GM23338 (cell line): Measurements from ENCODE around the gene ALDH18A1. TPM values are rescaled to one million over a fixed set of nuclear protein-coding genes. Genes with fewer than 3 reads are reported as not detected.
A peak's percentile ranks its signal among the peaks of the same experiment; 100 is the strongest.

ENCODE experiments used
- ATAC-seq: fragments of 200-7000 bp; cut with Tn5 transposase; 3 replicates; pipeline ENCODE4 v1.9.1; 2020
- DNase-seq: peaks from one replicate; pipeline ENCODE4 v3.0.0-alpha.2; 2015; ENCODE audit warnings: low spot score
- H2AFZ ChIP-seq: fragments of 200-600 bp; sonication (generic); 2 replicates; pipeline ENCODE4 v1.8.0; 2016; ENCODE audit warnings: antibody characterized with exemption, mild to moderate bottlenecking, moderate library complexity
- H3F3A ChIP-seq: fragments of 200-600 bp; sonication (generic); replicated peaks from 2 replicates; pipeline ENCODE4 v1.8.0; 2017; ENCODE audit warnings: antibody characterized with exemption, mixed run types, low read depth
- H3K27ac ChIP-seq: fragments of 200-600 bp; sonication (generic); 2 replicates; pipeline ENCODE4 v1.6.1; 2016; ENCODE audit warnings: low read depth
- H3K27me3 ChIP-seq: fragments of 200-600 bp; sonication (generic); 2 replicates; pipeline ENCODE4 v1.8.0; 2016; ENCODE audit warnings: mild to moderate bottlenecking, mixed run types, moderate library complexity; ENCODE audit not compliant: insufficient read depth
- H3K36me3 ChIP-seq: fragments of 200-600 bp; sonication (generic); 2 replicates; pipeline ENCODE4 v1.8.0; 2016; ENCODE audit warnings: mild to moderate bottlenecking; ENCODE audit not compliant: insufficient read depth
- H3K4me1 ChIP-seq: fragments of 200-600 bp; sonication (generic); 2 replicates; pipeline ENCODE4 v1.8.0; 2016; ENCODE audit warnings: mild to moderate bottlenecking, moderate library complexity; ENCODE audit not compliant: insufficient read depth
- H3K4me2 ChIP-seq: fragments of 200-600 bp; sonication (generic); 2 replicates; pipeline ENCODE4 v1.7.1; 2017; ENCODE audit warnings: mixed run types
- H3K4me3 ChIP-seq: fragments of 200-600 bp; sonication (generic); 2 replicates; pipeline ENCODE4 v1.6.1; 2016; ENCODE audit warnings: mixed run types
- H3K79me2 ChIP-seq: fragments of 200-600 bp; sonication (generic); replicated peaks from 2 replicates; pipeline ENCODE4 v1.8.0; 2017; ENCODE audit warnings: mild to moderate bottlenecking; ENCODE audit not compliant: insufficient read depth
- H3K9me2 ChIP-seq: fragments of 200-600 bp; sonication (generic); 2 replicates; pipeline ENCODE4 v1.8.0; 2017; ENCODE audit not compliant: insufficient read depth
- H4K20me1 ChIP-seq: fragments of 200-600 bp; sonication (generic); replicated peaks from 2 replicates; pipeline ENCODE4 v1.8.0; 2017; ENCODE audit warnings: mild to moderate bottlenecking; ENCODE audit not compliant: insufficient read depth
- H3K27ac Mint-ChIP-seq: 2 replicates; pipeline ENCODE4 v1.8.0; 2020; ENCODE audit warnings: inconsistent platforms, mild to moderate bottlenecking, moderate library complexity, mixed read lengths
- H3K27me3 Mint-ChIP-seq: 3 replicates; pipeline ENCODE4 v1.8.0; 2022; ENCODE audit warnings: low read depth, mild to moderate bottlenecking, moderate library complexity, mixed read lengths, inconsistent platforms; ENCODE audit not compliant: insufficient read depth, poor library complexity
- H3K36me3 Mint-ChIP-seq: 3 replicates; pipeline ENCODE4 v1.8.0; 2021; ENCODE audit warnings: low read depth, mild to moderate bottlenecking, inconsistent platforms, moderate library complexity, mixed read lengths
- H3K4me1 Mint-ChIP-seq: 3 replicates; pipeline ENCODE4 v1.8.0; 2020; ENCODE audit warnings: mild to moderate bottlenecking, inconsistent platforms, mixed read lengths
- H3K4me3 Mint-ChIP-seq: 3 replicates; pipeline ENCODE4 v1.8.0; 2021; ENCODE audit warnings: moderate library complexity, mild to moderate bottlenecking, inconsistent platforms, mixed read lengths
- H3K9me3 Mint-ChIP-seq: 3 replicates; pipeline ENCODE4 v1.8.0; 2020; ENCODE audit warnings: moderate library complexity, mild to moderate bottlenecking, inconsistent platforms, mixed read lengths
- EZH2 ChIP-seq: fragments of 200-600 bp; sonication (generic); IDR thresholded peaks from one replicate; pipeline ENCODE4 v1.8.0; 2017; ENCODE audit warnings: antibody characterized with exemption, mild to moderate bottlenecking, low read depth; ENCODE audit not compliant: unreplicated experiment
- JUNB ChIP-seq: IDR thresholded peaks from one replicate; pipeline ENCODE4 v1.6.1; 2016; ENCODE audit warnings: antibody characterized with exemption; ENCODE audit not compliant: unreplicated experiment
- NANOG ChIP-seq: IDR thresholded peaks from 2 replicates; pipeline ENCODE4 v1.6.1; 2016; ENCODE audit warnings: antibody characterized with exemption, borderline replicate concordance
- ZNF114 ChIP-seq: fragments of 250-450 bp; sonication (Bioruptor Pico); IDR thresholded peaks from 2 replicates; pipeline ENCODE4 v1.5.0; 2020; ENCODE audit warnings: mild to moderate bottlenecking, moderate library complexity
- ZNF331 ChIP-seq: fragments of 250-450 bp; sonication (Bioruptor Pico); IDR thresholded peaks from 2 replicates; pipeline ENCODE4 v1.5.0; 2020; ENCODE audit warnings: low read depth, mild to moderate bottlenecking, moderate library complexity
- ZNF462 ChIP-seq: fragments of 250-450 bp; sonication (Bioruptor Pico); IDR thresholded peaks from 2 replicates; pipeline ENCODE4 v1.5.0; 2020; ENCODE audit warnings: mild to moderate bottlenecking, moderate library complexity
- polyA plus RNA-seq: library from polyadenylated mRNA; unstranded; fragments of >200 nt; fragmentation: Nextera tagmentation; extraction: Ambion mirVana; gene quantifications from 2 replicates; pipeline ENCODE4 v1.2.1, GENCODE V29; 2016
- total RNA-seq: library from RNA; depleted of rRNA; stranded (reverse); fragments of >200 nt; shearing (Covaris generic); gene quantifications from 2 replicates; pipeline ENCODE4 v1.2.3, GENCODE V29; 2014; rRNA removed
- TF ChIP-seq, protein P1 (sequence below), 2 experiments: fragments of 200-600 bp in 1 of 2; sonication (generic) in 1 of 2; conservative IDR thresholded peaks; 2 replicates each; pipeline versions ENCODE4 v1.5.1 to v1.6.1; 2016 to 2017; ENCODE audit warnings: antibody characterized with exemption in 2 of 2, low read depth in 2 of 2, mild to moderate bottlenecking in 2 of 2, moderate library complexity in 1 of 2

Gene ALDH18A1
- total and polyA plus RNA-seq, 2 experiments from 2014 or later: 35.1 to 117 TPM

GRCh38 chr10:95556994-95557767, 99.3 kb downstream of the ALDH18A1 start:
- H3K9me3 Mint-ChIP-seq: peaks cover 3% of the 10 kb centered on the region; the same call in 2 of the 3 replicates
- Histone ChIP-seq H3K4me2 (peak overlapping the region; percentile 43; the same call in 1 of the 2 replicates), H2AFZ (no peak overlapping the region), H4K20me1 (peaks cover 18% of the 10 kb centered on the region), H3F3A (peaks cover 11% of the 10 kb centered on the region; the same call in 1 of the 2 replicates), H3K4me3 (no peak overlapping the region), H3K27me3 (peaks cover 4% of the 10 kb centered on the region; the same call in 1 of the 2 replicates), H3K79me2 (peaks cover 68% of the 10 kb centered on the region), H3K27ac (no peak overlapping the region), H3K9me2 (no peaks in the 10 kb centered on the region), H3K36me3 (0 out of 2 replicates have a peak, but pooled peaks cover 4% of the 10 kb centered on the region), H3K4me1 (peaks cover 56% of the 10 kb centered on the region)
- H3K4me3 Mint-ChIP-seq: no peak overlapping the region; the same call in 2 of the 3 replicates
- ATAC-seq: no peak
- peaks cover 15% of the 10 kb centered on the region for H3K27me3 Mint-ChIP-seq
- DNase-seq: no peak
- no peak for TF ChIP-seq ZNF114 (CRISPR knock-in tag)
- no peak for TF ChIP-seq EZH2
- no peak for TF ChIP-seq NANOG
- TF ChIP-seq JUNB: no peak
- TF ChIP-seq ZNF462: no peak
- no peak for TF ChIP-seq ZNF331 (CRISPR knock-in tag)
- TF ChIP-seq, protein P1, sequence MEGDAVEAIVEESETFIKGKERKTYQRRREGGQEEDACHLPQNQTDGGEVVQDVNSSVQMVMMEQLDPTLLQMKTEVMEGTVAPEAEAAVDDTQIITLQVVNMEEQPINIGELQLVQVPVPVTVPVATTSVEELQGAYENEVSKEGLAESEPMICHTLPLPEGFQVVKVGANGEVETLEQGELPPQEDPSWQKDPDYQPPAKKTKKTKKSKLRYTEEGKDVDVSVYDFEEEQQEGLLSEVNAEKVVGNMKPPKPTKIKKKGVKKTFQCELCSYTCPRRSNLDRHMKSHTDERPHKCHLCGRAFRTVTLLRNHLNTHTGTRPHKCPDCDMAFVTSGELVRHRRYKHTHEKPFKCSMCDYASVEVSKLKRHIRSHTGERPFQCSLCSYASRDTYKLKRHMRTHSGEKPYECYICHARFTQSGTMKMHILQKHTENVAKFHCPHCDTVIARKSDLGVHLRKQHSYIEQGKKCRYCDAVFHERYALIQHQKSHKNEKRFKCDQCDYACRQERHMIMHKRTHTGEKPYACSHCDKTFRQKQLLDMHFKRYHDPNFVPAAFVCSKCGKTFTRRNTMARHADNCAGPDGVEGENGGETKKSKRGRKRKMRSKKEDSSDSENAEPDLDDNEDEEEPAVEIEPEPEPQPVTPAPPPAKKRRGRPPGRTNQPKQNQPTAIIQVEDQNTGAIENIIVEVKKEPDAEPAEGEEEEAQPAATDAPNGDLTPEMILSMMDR (conservative IDR thresholded peaks at IDR 0.05; ENCODE audit: low read depth in 2 of 2): no peak
- H3K4me1 Mint-ChIP-seq: peaks cover 50% of the 10 kb centered on the region
- no peak overlapping the region for H3K27ac Mint-ChIP-seq
- H3K36me3 Mint-ChIP-seq: peaks cover 7% of the 10 kb centered on the region; the same call in 2 of the 3 replicates

Other genes with a start within 250 kb of the ALDH18A1 start
- 35.9 and 47.7 TPM in 2 replicates for gene SORBS1, start 95.3 kb downstream of the ALDH18A1 start, total RNA-seq
- 50.5 and 51.5 TPM in 2 replicates for gene SORBS1, start 95.3 kb downstream of the ALDH18A1 start, polyA plus RNA-seq
- gene TCTN3, start 37.2 kb upstream of the ALDH18A1 start, total RNA-seq: 28.3 and 29.7 TPM in 2 replicates
- 27.3 and 32.4 TPM in 2 replicates for gene TCTN3, start 37.2 kb upstream of the ALDH18A1 start, polyA plus RNA-seq
- 2.0 and 2.3 TPM in 2 replicates for gene ENTPD1, start 99.5 kb upstream of the ALDH18A1 start, total RNA-seq
- gene ENTPD1, start 99.5 kb upstream of the ALDH18A1 start, polyA plus RNA-seq: 2.5 and 3.6 TPM in 2 replicates